NK-92 (cell line): ENCODE measurements around the gene NUBP1.

Source experiments
- DNase-seq: peaks from one replicate; lab custom pipeline; 2025; ENCODE audit not compliant: unreplicated experiment; lab: John Stamatoyannopoulos, UW

NUBP1 gene

DNA sequence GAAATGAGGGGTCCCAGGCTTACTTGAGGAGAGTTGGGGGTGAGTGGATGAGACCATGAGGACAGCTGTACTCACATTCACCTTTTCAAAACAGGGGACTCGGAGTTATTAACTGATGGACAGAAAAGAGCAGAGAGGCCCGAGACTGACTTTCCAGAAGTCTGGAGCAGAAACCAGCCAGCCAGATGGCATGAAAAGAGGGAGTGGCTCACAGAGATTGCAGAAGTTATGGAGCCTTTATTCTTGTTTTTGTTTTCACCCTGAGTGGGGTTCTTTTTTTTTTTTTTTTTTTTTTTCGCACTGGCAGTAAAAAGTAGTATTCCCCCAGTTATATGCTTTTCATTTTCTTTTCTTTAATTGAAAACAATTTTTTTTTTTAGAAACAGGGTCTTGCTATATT is 56.1 kb downstream of the NUBP1 start:
- no peak for DNase-seq

DNA sequence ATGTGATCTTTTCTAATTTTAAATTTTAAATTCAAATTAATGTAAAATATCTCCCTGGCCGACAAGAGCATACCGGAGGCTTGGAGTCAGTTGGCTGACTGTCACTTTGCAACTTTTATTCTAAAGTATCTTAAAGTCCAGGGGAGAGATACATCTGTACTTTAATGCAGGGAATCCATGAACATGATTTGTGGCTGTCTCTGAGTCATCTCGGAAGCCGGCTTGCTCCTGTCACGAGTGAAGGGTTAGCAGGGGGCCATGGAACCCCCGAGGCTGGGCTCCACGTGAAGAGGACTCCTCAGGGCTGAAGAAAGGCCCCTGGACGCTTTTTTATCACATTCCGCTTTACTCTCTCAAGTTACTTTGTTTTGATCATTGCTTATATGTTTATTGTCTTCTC is 61.7 kb downstream of the NUBP1 start:
- no peak for DNase-seq

GRCh38 chr16:10806698-10807097 is 63.1 kb downstream of the NUBP1 start:
- DNase-seq = no peak

GRCh38 chr16:10808218-10808617 is 64.6 kb downstream of the NUBP1 start:
- no peak for DNase-seq

DNA sequence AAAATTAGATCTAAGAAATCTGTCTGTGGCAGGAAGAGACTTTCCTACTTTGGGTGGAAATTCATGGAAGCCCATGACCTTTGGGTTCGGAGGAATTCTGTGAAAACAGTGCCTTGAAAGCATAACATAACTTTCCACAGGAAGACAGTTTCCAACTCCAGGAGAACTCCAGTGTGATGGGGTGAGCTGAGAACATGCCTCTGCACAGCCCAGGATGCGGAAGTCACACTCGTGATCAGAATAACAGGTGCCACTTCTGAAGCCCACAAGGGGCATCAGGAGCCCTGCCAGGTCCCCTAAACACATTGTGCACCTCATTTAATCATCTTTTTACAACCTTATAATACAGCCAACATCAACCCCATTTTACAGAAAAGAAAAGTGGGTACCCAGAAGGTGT is 65.2 kb downstream of the NUBP1 start:
- no peak for DNase-seq

- no peak for DNase-seq
Measured at GRCh38 chr16:10809706-10810105, 66.1 kb downstream of the NUBP1 start.

DNA sequence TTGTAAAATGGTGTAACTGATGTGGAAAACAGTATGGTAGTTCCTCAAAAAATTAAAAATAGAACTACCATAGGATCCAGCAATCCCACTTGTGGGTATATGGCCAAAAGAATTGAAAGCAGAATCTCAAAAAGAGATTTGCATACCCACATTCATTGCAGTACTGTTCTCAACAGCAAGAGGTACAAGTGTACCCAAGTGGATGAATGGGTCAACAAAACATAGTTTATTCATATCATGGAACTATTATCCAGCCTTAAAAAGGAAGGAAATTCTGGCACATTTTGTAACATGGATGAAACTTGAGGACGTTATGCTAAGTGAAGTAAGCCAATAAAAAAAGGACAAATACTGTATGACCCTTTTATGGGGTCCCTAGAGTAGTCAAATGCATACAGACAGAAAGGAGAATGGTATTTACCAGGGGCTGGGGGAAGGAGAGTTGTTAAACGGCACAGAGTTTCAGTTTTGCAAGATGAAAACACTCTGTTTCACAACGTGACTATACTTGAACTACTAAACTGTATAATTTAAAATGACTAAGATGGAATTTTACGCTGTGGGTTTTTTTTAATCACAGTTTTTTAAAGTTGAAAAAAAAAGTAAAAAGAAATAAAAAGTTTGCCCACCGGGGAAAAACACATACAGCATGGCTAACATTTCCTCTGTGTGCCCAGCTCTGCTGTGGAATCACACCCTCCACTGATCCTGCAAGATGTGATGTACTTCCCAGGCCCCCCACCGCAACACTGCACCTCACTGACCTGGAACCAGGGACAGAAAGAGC is 68.9 kb downstream of the NUBP1 start:
- DNase-seq = no peak

- no peak for DNase-seq
Measured at GRCh38 chr16:10813099-10813455, 69.4 kb downstream of the NUBP1 start.

- DNase-seq = no peak
Measured at GRCh38 chr16:10817514-10817913, 73.9 kb downstream of the NUBP1 start.

- no peak for DNase-seq
Measured at GRCh38 chr16:10817963-10818941, 74.6 kb downstream of the NUBP1 start, which contains the start of gene TVP23A. Gene TVP23A (minus strand): TSS chr16:10818794. CDS start chr16:10818493, 301 bp downstream.
